GF-D8 (cell line): ENCODE results near the gene TCF23.
"Not testable (repeated sequence)": the region's sequence is repeated elsewhere in the genome, so short reads cannot be mapped to it uniquely, and the experiment has no call there.

Experiments
- DNase-seq: peaks from one replicate; lab custom pipeline; 2025; lab: John Stamatoyannopoulos, UW

Gene TCF23

DNA sequence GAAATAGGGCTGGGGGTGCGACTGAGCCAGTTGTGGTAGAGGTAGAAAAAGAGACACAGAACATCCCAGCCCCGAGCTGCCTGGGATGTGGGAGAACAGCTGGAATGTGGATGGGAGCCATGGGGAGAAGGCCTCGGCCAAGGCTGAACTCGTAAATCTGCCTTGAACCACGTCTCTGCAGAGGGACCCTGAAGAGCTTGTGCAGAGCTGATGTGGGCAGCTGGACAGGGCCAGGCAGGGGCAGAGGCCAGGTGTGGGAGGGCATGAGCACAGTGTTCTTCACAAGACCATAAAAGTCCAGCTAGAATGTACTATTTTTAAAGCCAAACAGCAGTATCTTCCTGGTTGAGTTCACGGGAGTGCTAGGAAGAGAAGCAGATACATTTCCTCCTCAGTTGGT, 5.7 kb downstream of the TCF23 start:
- DNase-seq, result no peak

- no peak for DNase-seq
Observed at GRCh38 chr2:27155069-27155520, 6.3 kb downstream of the TCF23 start.

DNA sequence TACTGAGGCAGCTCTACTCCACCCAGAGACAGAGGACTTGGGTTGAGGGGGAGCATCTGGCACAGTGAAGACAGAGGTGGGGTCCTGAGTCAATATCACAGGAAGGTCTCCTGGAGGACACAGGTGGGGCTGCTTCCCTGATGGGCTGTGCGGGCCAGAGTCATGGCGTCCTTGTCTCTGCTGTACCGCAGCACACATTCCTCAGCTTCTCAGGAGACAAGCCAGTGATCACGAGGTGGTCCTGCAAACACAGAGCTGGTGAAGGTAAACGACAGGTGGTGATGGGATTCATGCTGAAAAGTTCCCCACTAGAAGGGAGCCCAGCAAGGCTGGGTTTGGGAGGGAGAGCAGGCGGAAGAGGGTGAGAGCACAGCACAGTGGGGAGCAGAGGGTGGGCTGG, 9.7 kb downstream of the TCF23 start:
- DNase-seq, result no peak

GRCh38 chr2:27159271-27159670, 10.5 kb downstream of the TCF23 start:
- no peak for DNase-seq

DNA sequence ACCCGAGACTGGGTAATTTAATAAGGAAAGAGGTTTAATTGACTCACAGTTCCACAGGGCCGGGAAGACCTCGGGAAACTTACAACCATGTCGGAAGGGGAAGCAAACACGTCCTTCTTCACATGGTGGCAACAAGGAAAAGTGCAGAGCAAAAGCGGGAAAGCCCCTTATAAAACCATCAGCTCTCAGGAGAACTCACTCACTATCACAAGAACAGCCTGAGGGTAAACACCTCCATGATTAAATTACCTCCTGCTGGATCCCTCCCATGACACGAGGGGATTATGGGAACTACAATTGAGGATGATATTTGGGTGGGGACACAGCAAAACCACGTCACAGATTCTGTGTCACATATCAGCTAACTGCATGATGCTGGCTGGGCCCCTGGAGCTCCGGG, 11.4 kb downstream of the TCF23 start:
- DNase-seq, result no peak

- no peak for DNase-seq
Observed at GRCh38 chr2:27162151-27163121, 13.6 kb downstream of the TCF23 start.

- no peak for DNase-seq
Observed at GRCh38 chr2:27164960-27165763, 16.4 kb downstream of the TCF23 start.

DNA sequence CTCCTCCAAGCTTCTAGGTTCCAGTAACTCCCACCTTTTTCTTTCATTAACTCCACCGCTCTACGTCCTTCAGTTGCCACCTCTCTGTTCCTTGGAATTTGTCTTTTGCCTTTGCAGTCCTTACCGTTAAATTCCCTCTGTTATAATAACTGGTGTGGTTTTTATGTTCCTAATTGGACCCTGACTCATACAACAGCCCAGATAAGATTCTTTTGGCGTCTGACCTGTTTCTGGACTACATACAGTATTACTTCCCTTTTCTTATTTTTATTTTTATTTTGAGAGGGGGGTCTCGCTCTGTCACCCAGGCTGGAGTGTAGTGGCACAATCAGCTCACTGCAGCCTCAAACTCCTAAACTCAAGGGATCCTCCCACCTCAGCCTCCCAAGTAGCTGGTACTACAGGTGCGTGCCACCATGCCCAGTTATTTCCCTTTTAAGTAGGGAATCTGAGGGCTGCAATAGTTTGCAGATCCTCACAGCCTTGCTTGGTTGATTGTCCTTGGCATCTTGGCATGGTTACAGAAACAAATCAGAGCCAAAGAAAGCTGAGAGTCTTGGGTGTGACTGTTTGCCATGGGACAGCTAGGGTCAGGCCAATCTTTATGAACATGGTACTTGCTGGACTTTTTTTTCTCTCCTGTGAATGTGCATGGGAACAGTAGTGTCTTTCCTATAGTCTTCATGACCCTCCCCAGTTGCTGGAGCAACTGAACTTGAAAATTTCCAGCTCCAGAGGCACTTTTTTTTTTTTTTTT, 22.0 kb downstream of the TCF23 start:
- DNase-seq, result no peak

DNA sequence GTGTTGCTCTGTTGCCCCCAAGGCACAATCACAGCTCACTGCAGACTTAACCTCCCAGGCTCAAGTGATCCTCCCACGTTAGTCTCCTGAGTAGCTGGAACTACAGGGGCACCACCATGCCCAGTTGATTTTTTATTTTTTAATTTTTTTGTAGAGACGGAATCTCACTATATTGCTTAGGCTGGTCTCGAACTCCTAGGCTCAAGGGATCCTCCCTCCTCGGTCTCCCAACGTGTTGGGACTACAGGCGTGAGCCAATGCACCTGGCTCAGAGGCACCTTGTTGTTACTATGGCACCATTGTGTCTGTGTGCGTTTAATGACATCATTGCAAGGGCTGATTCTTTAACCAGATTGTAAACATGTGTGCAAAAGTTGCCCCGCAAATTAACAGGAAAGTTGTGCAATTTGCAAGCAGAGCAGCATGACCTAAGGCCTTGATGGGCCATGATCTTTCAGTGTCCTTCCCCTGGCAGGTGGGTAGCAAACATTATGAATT, 22.6 kb downstream of the TCF23 start:
- DNase-seq, result no peak

- DNase-seq, result no peak
Observed at GRCh38 chr2:27174638-27175037, 25.8 kb downstream of the TCF23 start.

- no peak for DNase-seq
Observed at GRCh38 chr2:27175330-27175729, 26.5 kb downstream of the TCF23 start.

DNA sequence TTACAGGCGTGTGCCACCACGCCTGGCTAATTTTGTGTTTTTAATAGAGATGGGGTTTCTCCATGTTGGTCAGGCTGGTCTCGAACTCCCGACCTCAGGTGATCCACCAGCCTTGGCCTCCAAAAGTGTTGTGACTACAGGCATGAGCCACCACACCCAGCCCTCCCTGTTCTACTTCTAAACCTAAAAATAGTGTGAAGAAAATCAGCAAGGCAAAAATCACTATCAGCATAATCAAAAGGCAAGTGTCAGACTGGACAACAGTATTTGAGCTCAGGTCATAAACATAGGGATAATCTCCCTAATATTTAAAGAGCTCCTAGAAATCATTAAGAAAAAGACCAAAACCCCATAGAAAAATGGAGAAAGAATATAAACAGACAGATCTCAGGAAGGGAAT, 27.0 kb downstream of the TCF23 start:
- DNase-seq, result not testable (repeated sequence)

GRCh38 chr2:27177441-27178351, 28.9 kb downstream of the TCF23 start:
- DNase-seq, result no peak

- no peak for DNase-seq
Observed at GRCh38 chr2:27178469-27178868, 29.7 kb downstream of the TCF23 start.

GRCh38 chr2:27179344-27180000, 30.7 kb downstream of the TCF23 start:
- DNase-seq, result no peak

GRCh38 chr2:27182346-27182745, 33.5 kb downstream of the TCF23 start:
- no peak for DNase-seq

DNA sequence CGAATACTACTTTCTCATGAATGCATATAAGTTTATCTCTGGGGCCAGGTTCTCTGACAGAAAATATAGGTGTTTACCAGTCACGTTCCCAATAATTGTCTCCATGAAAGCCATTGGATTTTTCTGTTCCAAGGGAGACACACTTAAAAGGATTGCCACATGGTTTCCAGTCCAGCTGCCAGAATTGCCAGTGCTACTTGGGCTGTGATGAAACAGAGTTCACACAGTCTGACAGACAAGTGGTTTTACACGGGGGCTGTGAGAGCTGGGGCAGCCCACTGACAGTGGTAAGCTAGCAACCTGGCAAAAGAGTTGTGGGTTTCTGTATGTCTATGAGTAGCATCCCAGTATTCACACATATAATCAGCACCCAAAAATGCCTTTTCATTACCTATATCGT, 35.3 kb downstream of the TCF23 start:
- DNase-seq, result peak; percentile 31

- DNase-seq, result peak; percentile 68
Observed at GRCh38 chr2:27185331-27186026, 36.7 kb downstream of the TCF23 start.

- no peak for DNase-seq
Observed at GRCh38 chr2:27186613-27187345, 38.0 kb downstream of the TCF23 start.
